Measurements from ENCODE around the gene CCBE1. TPM values are rescaled to one million over a fixed set of nuclear protein-coding genes. Genes with fewer than 3 reads are reported as not detected.

CCBE1 gene
- polyA plus RNA-seq, 2 of the 4 experiments (the other 2 are of a cell fraction): 3.0 to 9.9 TPM

GRCh38 chr18:59571902-59572301, 125.3 kb downstream of the CCBE1 start:
- ChIA-PET POLR2A (no interaction called here), CTCF (no interaction called here)
- Histone ChIP-seq H3K4me3 (no peak overlapping the region), H3K27ac (no peak overlapping the region), H3K4me1 (no peaks in the 10 kb centered on the region), H3K9me3 (no peaks in the 10 kb centered on the region), H3K4me2 (no peak overlapping the region)
- ATAC-seq: no peak
- TF ChIP-seq MAFK (IDR thresholded peaks at IDR 0.05; ENCODE audit: partially characterized antibody) (no peak), ZNF302 (CRISPR knock-in tag; IDR thresholded peaks at IDR 0.05) (no peak), ZSCAN20 (CRISPR knock-in tag; IDR thresholded peaks at IDR 0.05) (no peak), NPAS2 (CRISPR knock-in tag; IDR thresholded peaks at IDR 0.05; ENCODE audit: borderline replicate concordance) (no peak), CTCF (IDR thresholded peaks at IDR 0.05) (no peak), EP300 (IDR thresholded peaks at IDR 0.05) (no peak), RCOR1 (IDR thresholded peaks at IDR 0.05; ENCODE audit: low read depth, low read length) (no peak)
- no peak for DNase-seq (ENCODE audit: low read depth in 1 of 2, low spot score in 1 of 2)
- FAIRE-seq: no peak
- WGBS (ENCODE audit: missing lambda C conversion rate): 30% methylated on average over 2 of the region's 2 CpGs

GRCh38 chr18:59570796-59571195, 126.4 kb downstream of the CCBE1 start:
- no peak for FAIRE-seq
- no peak overlapping the region for H3K4me2 ChIP-seq
- WGBS (ENCODE audit: missing lambda C conversion rate): 62% methylated on average over 6 of the region's 6 CpGs
- ChIA-PET CTCF (no interaction called here), POLR2A (no interaction called here)
- no peak for DNase-seq (ENCODE audit: low read depth in 1 of 2, low spot score in 1 of 2)
- no peak for TF ChIP-seq REST (IDR thresholded peaks at IDR 0.05)
- no peak for TF ChIP-seq HES2 (IDR thresholded peaks at IDR 0.05)
- no peak for TF ChIP-seq MAFK (IDR thresholded peaks at IDR 0.05; ENCODE audit: partially characterized antibody)
- no peak for TF ChIP-seq EP300 (IDR thresholded peaks at IDR 0.05)
- TF ChIP-seq USF2 (IDR thresholded peaks at IDR 0.05): no peak
- no peak for TF ChIP-seq JUN (IDR thresholded peaks at IDR 0.05)
- TF ChIP-seq BHLHE40 (IDR thresholded peaks at IDR 0.05; ENCODE audit: low read depth, low read length): no peak
- no peak for TF ChIP-seq HOXA7 (CRISPR knock-in tag; IDR thresholded peaks at IDR 0.05)
- TF ChIP-seq HMGXB4 (CRISPR knock-in tag; IDR thresholded peaks at IDR 0.05; ENCODE audit: borderline replicate concordance): no peak
- TF ChIP-seq NPAS2 (CRISPR knock-in tag; IDR thresholded peaks at IDR 0.05; ENCODE audit: borderline replicate concordance): no peak
- no peak for TF ChIP-seq EHMT2 (IDR thresholded peaks at IDR 0.05; ENCODE audit: low read depth)
- no peak for TF ChIP-seq CTCF (IDR thresholded peaks at IDR 0.05)
- no peak for TF ChIP-seq ZC3H11A (IDR thresholded peaks at IDR 0.05)
- no peak for TF ChIP-seq SREBF2 (IDR thresholded peaks at IDR 0.05)
- H3K9me3 ChIP-seq: no peaks in the 10 kb centered on the region
- no peak overlapping the region for H3K27ac ChIP-seq
- ATAC-seq: no peak
- no peaks in the 10 kb centered on the region for H3K4me1 ChIP-seq
- H3K4me3 ChIP-seq: no peak overlapping the region
